Natural killer cell (primary cell): ENCODE measurements around the gene USP3. TPM values are rescaled to one million over a fixed set of nuclear protein-coding genes. Genes with fewer than 3 reads are reported as not detected.
A peak's percentile ranks its signal among the peaks of the same experiment; 100 is the strongest.

Experiments
- ATAC-seq, 3 donors: fragments of 150-1000 bp in 2 of 3; fragments of 200-7000 bp in 1 of 3; cut with Tn5 transposase; 1 replicate in 1 of 3; 2 replicates in 2 of 3; pipeline ENCODE4 v1.10.0; 2021; ENCODE audit warnings: mild to moderate bottlenecking in 2 of 3, moderate library complexity in 2 of 3
- DNase-seq, 2 donors: peaks; one replicate each; pipeline versions ENCODE4 v3.0.0 to v3.0.0-alpha.2; 2013 to 2021; ENCODE audit warnings: mixed read lengths in 1 of 2
- H3K27ac ChIP-seq: one replicate; pipeline ENCODE4 v1.5.1; 2013; ENCODE audit warnings: mild to moderate bottlenecking, low read length
- H3K27me3 ChIP-seq: one replicate; pipeline ENCODE4 v1.6.1; 2013; ENCODE audit warnings: low read length; ENCODE audit not compliant: control insufficient read depth, insufficient read depth
- H3K36me3 ChIP-seq: one replicate; pipeline ENCODE4 v1.6.1; 2013; ENCODE audit warnings: low read length; ENCODE audit not compliant: control insufficient read depth, insufficient read depth
- H3K4me1 ChIP-seq: one replicate; pipeline ENCODE4 v1.6.1; 2013; ENCODE audit warnings: low read length; ENCODE audit not compliant: control insufficient read depth, insufficient read depth
- H3K4me3 ChIP-seq: one replicate; pipeline ENCODE4 v1.5.1; 2013; ENCODE audit warnings: low read length
- H3K9me3 ChIP-seq: one replicate; pipeline ENCODE4 v1.6.1; 2013; ENCODE audit warnings: low read length; ENCODE audit not compliant: control insufficient read depth, insufficient read depth
- H3K27ac Mint-ChIP-seq, 2 donors: one replicate each; pipeline ENCODE4 v1.8.0; 2022; ENCODE audit warnings: mild to moderate bottlenecking in 2 of 2, mixed read lengths in 2 of 2, moderate library complexity in 1 of 2
- H3K27me3 Mint-ChIP-seq, 2 donors: one replicate each; pipeline ENCODE4 v1.8.0; 2022; ENCODE audit warnings: low read depth in 2 of 2, mixed read lengths in 2 of 2
- H3K36me3 Mint-ChIP-seq: one replicate; pipeline ENCODE4 v1.8.0; 2022; ENCODE audit warnings: mixed read lengths
- H3K4me1 Mint-ChIP-seq, 2 donors: one replicate each; pipeline ENCODE4 v1.8.0; 2022; ENCODE audit warnings: mixed read lengths in 2 of 2
- H3K4me3 Mint-ChIP-seq: one replicate; pipeline ENCODE4 v1.8.0; 2022; ENCODE audit warnings: mild to moderate bottlenecking, moderate library complexity, mixed read lengths
- H3K9me3 Mint-ChIP-seq, 2 donors: one replicate each; pipeline ENCODE4 v1.8.0; 2022; ENCODE audit warnings: mixed read lengths in 2 of 2
- WGBS: methylation state at CpG from one replicate; pipeline ENCODE4 v1.1.7; 2013; ENCODE audit warnings: missing lambda C conversion rate; ENCODE audit not compliant: insufficient coverage; 5-methylcytosine and 5-hydroxymethylcytosine counted together
- intact Hi-C: fragments of 100-400 bp; cut with micrococcal nuclease; formaldehyde crosslinking; loops from one replicate; pipeline ENCODE4 v1.14.2; 2022
- total RNA-seq, 4 donors: library from RNA; stranded (reverse); fragments of 120-200 nt in 1 of 4; gene quantifications; one replicate each; pipeline versions ENCODE4 v1.2.3 to v1.2.4, GENCODE V29; 2013 to 2022
- TF ChIP-seq, protein P1 (sequence below): fragments of 200-600 bp; IDR thresholded peaks from one replicate; pipeline ENCODE4 v1.8.0; 2022; ENCODE audit warnings: antibody characterized with exemption

USP3 gene
- total RNA-seq, 3 donors from 2014 or later (not counting 1 experiment from before 2014, with no cell fraction given): 163 to 187 (median 169) TPM

DNA sequence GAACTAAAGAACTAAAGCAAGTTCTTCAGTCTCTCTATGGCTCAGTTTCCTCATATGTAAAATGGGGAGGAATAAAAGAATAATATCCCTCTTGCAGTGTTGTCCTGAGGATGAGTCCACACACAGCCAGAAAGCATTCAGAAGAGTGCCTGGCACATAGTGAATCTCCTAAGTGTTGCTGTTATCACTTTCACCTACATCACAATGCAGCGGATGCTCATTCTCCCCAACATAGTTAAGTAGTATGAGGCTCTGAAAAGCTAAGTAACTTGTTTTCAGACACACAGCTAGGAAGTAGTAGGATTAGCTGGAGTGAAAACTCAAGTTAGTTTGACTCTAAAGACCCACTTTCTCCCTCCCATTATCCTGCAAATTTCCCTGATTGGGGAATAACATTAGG lies 9.1 kb upstream of the USP3 start:
- H3K36me3 ChIP-seq: no peaks in the 10 kb centered on the region
- H3K27me3 ChIP-seq: no peaks in the 10 kb centered on the region
- ATAC-seq: no peak
- no peaks in the 10 kb centered on the region for H3K27me3 Mint-ChIP-seq
- no peak overlapping the region for H3K27ac Mint-ChIP-seq
- DNase-seq: peak in 1 of 2 donors; percentile 60
- intact Hi-C loops: loop anchor here (5.0 kb wide), 2 partner anchors 397 to 597 kb away; partner anchors contain the start of gene CIAO2A
- peaks cover 85% of the 10 kb centered on the region for H3K4me1 ChIP-seq
- H3K27ac ChIP-seq: peak overlapping the region; percentile 99
- peak overlapping the region; percentile 7 for H3K4me3 Mint-ChIP-seq
- H3K4me3 ChIP-seq: no peak overlapping the region
- no CpG with 5 or more reads among the region's 1 CpG for WGBS
- no peaks in the 10 kb centered on the region for H3K9me3 Mint-ChIP-seq
- H3K4me1 Mint-ChIP-seq: peaks cover 30 to 50% of the 10 kb centered on the region in 2 donors
- peaks cover 8% of the 10 kb centered on the region for H3K9me3 ChIP-seq
- H3K36me3 Mint-ChIP-seq: no peaks in the 10 kb centered on the region
- TF ChIP-seq, protein P1, sequence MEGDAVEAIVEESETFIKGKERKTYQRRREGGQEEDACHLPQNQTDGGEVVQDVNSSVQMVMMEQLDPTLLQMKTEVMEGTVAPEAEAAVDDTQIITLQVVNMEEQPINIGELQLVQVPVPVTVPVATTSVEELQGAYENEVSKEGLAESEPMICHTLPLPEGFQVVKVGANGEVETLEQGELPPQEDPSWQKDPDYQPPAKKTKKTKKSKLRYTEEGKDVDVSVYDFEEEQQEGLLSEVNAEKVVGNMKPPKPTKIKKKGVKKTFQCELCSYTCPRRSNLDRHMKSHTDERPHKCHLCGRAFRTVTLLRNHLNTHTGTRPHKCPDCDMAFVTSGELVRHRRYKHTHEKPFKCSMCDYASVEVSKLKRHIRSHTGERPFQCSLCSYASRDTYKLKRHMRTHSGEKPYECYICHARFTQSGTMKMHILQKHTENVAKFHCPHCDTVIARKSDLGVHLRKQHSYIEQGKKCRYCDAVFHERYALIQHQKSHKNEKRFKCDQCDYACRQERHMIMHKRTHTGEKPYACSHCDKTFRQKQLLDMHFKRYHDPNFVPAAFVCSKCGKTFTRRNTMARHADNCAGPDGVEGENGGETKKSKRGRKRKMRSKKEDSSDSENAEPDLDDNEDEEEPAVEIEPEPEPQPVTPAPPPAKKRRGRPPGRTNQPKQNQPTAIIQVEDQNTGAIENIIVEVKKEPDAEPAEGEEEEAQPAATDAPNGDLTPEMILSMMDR: no peak

DNA sequence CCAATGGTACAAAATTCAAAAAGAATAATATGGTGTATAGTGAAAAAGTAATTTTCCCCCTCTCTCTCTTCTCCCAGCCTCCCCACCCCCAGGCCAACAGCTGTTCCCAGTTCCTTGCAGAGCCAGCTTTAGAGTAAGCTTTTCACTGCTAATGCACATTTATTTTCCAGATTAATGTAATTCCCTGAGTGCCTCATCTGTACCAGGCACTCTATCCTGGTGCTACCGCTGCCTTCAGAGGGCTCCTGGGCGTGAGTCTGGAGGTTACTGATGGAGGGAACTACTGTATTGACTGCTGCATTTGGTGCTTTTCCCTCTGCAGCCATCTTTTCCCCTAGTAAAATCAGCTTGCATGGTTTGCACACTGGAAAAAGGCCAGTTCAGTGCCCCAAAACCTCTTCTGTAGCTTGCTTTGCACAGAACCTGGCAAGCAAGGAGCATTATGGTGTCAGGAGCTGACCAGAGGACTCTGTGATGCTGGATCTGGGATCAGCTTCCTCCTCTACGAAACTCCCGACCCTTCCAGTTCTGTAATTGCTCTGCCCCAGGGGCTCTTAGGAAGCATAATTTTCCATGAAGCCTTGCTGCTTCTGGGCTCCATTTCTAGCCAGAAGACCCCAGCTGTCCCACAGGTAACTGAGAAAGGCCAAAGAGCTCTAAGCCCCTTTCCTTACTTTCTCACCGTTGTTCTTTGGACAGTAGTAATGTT lies 8.5 kb upstream of the USP3 start:
- Mint-ChIP-seq H3K4me1 (peaks cover 28 to 53% of the 10 kb centered on the region in 2 donors), H3K27me3 (no peaks in the 10 kb centered on the region), H3K4me3 (peak overlapping the region; percentile 7), H3K36me3 (no peaks in the 10 kb centered on the region), H3K9me3 (no peaks in the 10 kb centered on the region), H3K27ac (no peak overlapping the region)
- no peak for ATAC-seq
- Histone ChIP-seq H3K27ac (peak overlapping the region; percentile 99), H3K36me3 (no peaks in the 10 kb centered on the region), H3K9me3 (peaks cover 8% of the 10 kb centered on the region), H3K4me3 (no peak overlapping the region), H3K27me3 (no peaks in the 10 kb centered on the region), H3K4me1 (peaks cover 85% of the 10 kb centered on the region)
- intact Hi-C loops: loop anchor here (5.0 kb wide), 2 partner anchors 396 to 596 kb away; partner anchors contain the start of gene CIAO2A
- DNase-seq: no peak
- WGBS: 98% methylated on average over 4 of the region's 5 CpGs
- TF ChIP-seq, protein P1: no peak

DNA sequence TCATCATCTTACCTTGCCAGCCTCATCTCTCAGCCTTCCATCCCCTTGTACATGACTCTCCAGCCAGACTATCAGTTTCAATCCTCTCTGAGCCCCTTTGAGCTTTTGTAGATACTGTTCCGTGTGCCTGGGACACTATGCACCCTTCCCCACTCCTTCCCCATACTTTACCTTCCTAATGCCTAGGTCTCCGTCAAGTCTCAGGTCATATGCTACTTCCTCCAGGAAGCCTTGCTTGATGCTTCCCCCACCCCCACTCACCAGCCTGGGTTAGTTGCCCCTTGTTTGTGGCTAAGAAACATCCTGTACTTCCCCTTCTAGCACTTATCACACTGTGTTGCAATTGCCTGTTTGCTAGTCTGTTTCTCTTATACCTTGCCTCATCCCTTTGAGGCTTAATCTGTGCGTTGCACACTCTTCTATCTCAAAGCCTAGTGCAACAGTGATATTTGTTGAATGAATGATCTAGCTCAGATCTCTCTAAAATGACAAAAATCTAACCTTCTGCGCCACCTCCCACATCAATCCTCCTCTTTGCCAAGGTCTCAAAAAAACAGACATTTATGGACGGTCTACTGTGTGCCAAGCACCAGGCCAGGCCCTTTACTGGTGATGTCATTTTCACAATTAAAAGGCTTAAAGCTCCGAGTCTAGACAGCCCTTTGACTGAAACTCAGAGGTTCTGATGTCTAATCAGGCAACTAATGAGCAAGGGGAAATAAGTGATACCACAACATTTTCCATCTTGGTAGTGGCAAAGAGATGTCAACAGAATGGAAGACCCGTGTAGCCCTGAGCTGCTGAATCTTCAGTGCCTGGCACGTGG lies 6.5 kb upstream of the USP3 start:
- H3K36me3 ChIP-seq: no peaks in the 10 kb centered on the region
- peak overlapping the region; percentile 99 for H3K27ac ChIP-seq
- DNase-seq (peak; percentile 73 to 92), ATAC-seq (peak; percentile 70 to 92 (median 85))
- peaks cover 88% of the 10 kb centered on the region for H3K4me1 ChIP-seq
- WGBS: 14% methylated on average over 8 of the region's 8 CpGs
- Mint-ChIP-seq H3K36me3 (no peaks in the 10 kb centered on the region), H3K27ac (no peak overlapping the region), H3K9me3 (no peaks in the 10 kb centered on the region), H3K27me3 (no peaks in the 10 kb centered on the region), H3K4me3 (no peak overlapping the region), H3K4me1 (peaks cover 34 to 64% of the 10 kb centered on the region in 2 donors)
- TF ChIP-seq, protein P1: no peak
- peak overlapping the region; percentile 10 for H3K4me3 ChIP-seq
- H3K27me3 ChIP-seq: no peaks in the 10 kb centered on the region
- intact Hi-C loops: loop anchor here (1.0 to 5.0 kb wide), 3 partner anchors 7 to 594 kb away; partner anchors contain the start of gene CIAO2A
- H3K9me3 ChIP-seq: peaks cover 8% of the 10 kb centered on the region
